Suprapubic skin (tissue), 4 donors: ENCODE data around the gene MAML2. TPM values are rescaled to one million over a fixed set of nuclear protein-coding genes. Genes with fewer than 3 reads are reported as not detected.

ENCODE experiments used
- DNase-seq, 2 donors: peaks; one replicate each; pipeline ENCODE4 v3.0.0-alpha.2; 2019; ENCODE audit warnings: low spot score in 2 of 2
- H3K27ac ChIP-seq: fragments of 200-600 bp; sonication (generic); one replicate; pipeline ENCODE4 v1.5.1; 2019
- H3K27me3 ChIP-seq: fragments of 200-600 bp; sonication (generic); one replicate; pipeline ENCODE4 v1.5.1; 2019
- H3K36me3 ChIP-seq: fragments of 200-600 bp; sonication (generic); one replicate; pipeline ENCODE4 v1.5.1; 2019
- H3K4me1 ChIP-seq: fragments of 200-600 bp; sonication (generic); one replicate; pipeline ENCODE4 v1.5.1; 2019
- H3K4me3 ChIP-seq: fragments of 200-600 bp; sonication (generic); one replicate; pipeline ENCODE4 v1.5.1; 2019; ENCODE audit warnings: mild to moderate bottlenecking
- H3K9me3 ChIP-seq: fragments of 200-600 bp; sonication (generic); one replicate; pipeline ENCODE4 v1.5.1; 2019
- EP300 ChIP-seq: sonication (generic); formaldehyde crosslinking; IDR thresholded peaks from one replicate; pipeline ENCODE4 v1.6.1; 2017; ENCODE audit warnings: antibody characterized with exemption
- POLR2A ChIP-seq, 2 donors: fragments of 450-650 bp; IDR thresholded peaks; one replicate each; pipeline ENCODE4 v1.6.1; 2017; ENCODE audit warnings: antibody characterized with exemption in 2 of 2, mild to moderate bottlenecking in 2 of 2, moderate library complexity in 2 of 2
- POLR2AphosphoS5 ChIP-seq, 3 donors: sonication (generic); formaldehyde crosslinking; IDR thresholded peaks; one replicate each; pipeline ENCODE4 v1.6.1; 2017; ENCODE audit warnings: antibody characterized with exemption in 3 of 3
- WGBS: methylation state at CpG from one replicate; pipeline ENCODE4 v1.1.5; 2018; 5-methylcytosine and 5-hydroxymethylcytosine counted together
- total RNA-seq, 4 donors: library from RNA; depleted of rRNA; stranded (reverse); fragments of >200 nt; gene quantifications; one replicate each; pipeline ENCODE4 v1.1.0, GENCODE V29; 2016
- TF ChIP-seq, protein P1 (sequence below), 2 donors: fragments of 200-600 bp in 1 of 2; fragments of 450-650 bp in 1 of 2; sonication (generic) in 1 of 2; IDR thresholded peaks; one replicate each; pipeline ENCODE4 v1.5.1; 2016 to 2019; ENCODE audit warnings: antibody characterized with exemption in 2 of 2, mild to moderate bottlenecking in 1 of 2, moderate library complexity in 1 of 2

The MAML2 gene
- total RNA-seq, 4 donors from 2014 or later: 24.9 to 44.4 (median 30.9) TPM

GRCh38 chr11:96367342-96367741 lies 24.3 kb upstream of the MAML2 start:
- Histone ChIP-seq H3K36me3 (peaks cover 39% of the 10 kb centered on the region), H3K4me3 (no peak overlapping the region), H3K4me1 (no peaks in the 10 kb centered on the region), H3K27me3 (no peaks in the 10 kb centered on the region), H3K27ac (no peak overlapping the region), H3K9me3 (no peaks in the 10 kb centered on the region)
- no peak for TF ChIP-seq POLR2AphosphoS5 (IDR thresholded peaks at IDR 0.05)
- 92% methylated on average over 2 of the region's 2 CpGs for WGBS
- no peak for DNase-seq

DNA sequence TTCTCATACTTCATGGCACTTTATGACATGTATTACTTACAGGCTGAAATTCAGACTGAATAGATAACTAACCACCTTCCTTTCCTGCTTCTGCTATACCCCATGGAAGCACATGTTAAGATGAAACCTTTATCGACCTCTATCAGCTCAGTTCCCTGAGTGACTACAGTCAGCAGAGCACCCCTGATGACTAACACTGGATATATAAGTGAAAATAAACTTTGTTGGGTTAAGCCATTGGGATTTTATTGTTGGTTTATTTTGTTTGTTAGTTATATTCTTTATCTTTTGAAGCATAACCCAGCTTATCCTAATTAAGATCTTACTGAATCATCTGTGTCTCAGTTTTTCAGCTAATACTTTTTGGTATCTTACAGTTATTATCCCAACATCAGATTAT lies 23.0 kb upstream of the MAML2 start:
- WGBS: 97% methylated on average over 1 of the region's 1 CpG
- H3K9me3 ChIP-seq: no peaks in the 10 kb centered on the region
- no peak overlapping the region for H3K4me3 ChIP-seq
- H3K27me3 ChIP-seq: no peaks in the 10 kb centered on the region
- H3K27ac ChIP-seq: no peak overlapping the region
- TF ChIP-seq POLR2A (IDR thresholded peaks at IDR 0.05) (no peak), EP300 (no peak), POLR2AphosphoS5 (IDR thresholded peaks at IDR 0.05) (no peak)
- TF ChIP-seq, protein P1, sequence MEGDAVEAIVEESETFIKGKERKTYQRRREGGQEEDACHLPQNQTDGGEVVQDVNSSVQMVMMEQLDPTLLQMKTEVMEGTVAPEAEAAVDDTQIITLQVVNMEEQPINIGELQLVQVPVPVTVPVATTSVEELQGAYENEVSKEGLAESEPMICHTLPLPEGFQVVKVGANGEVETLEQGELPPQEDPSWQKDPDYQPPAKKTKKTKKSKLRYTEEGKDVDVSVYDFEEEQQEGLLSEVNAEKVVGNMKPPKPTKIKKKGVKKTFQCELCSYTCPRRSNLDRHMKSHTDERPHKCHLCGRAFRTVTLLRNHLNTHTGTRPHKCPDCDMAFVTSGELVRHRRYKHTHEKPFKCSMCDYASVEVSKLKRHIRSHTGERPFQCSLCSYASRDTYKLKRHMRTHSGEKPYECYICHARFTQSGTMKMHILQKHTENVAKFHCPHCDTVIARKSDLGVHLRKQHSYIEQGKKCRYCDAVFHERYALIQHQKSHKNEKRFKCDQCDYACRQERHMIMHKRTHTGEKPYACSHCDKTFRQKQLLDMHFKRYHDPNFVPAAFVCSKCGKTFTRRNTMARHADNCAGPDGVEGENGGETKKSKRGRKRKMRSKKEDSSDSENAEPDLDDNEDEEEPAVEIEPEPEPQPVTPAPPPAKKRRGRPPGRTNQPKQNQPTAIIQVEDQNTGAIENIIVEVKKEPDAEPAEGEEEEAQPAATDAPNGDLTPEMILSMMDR (IDR thresholded peaks at IDR 0.05): no peak
- no peak for DNase-seq
- no peaks in the 10 kb centered on the region for H3K4me1 ChIP-seq
- peaks cover 30% of the 10 kb centered on the region for H3K36me3 ChIP-seq

GRCh38 chr11:96365493-96365892 lies 22.5 kb upstream of the MAML2 start:
- no peak overlapping the region for H3K4me3 ChIP-seq
- H3K4me1 ChIP-seq: no peaks in the 10 kb centered on the region
- 63% methylated on average over 1 of the region's 1 CpG for WGBS
- H3K36me3 ChIP-seq: peaks cover 25% of the 10 kb centered on the region
- no peak for DNase-seq
- H3K27ac ChIP-seq: no peak overlapping the region
- H3K9me3 ChIP-seq: no peaks in the 10 kb centered on the region
- no peak for TF ChIP-seq POLR2A (IDR thresholded peaks at IDR 0.05)
- TF ChIP-seq, protein P1 (IDR thresholded peaks at IDR 0.05): no peak
- TF ChIP-seq EP300: no peak
- TF ChIP-seq POLR2AphosphoS5 (IDR thresholded peaks at IDR 0.05): no peak
- no peaks in the 10 kb centered on the region for H3K27me3 ChIP-seq

DNA sequence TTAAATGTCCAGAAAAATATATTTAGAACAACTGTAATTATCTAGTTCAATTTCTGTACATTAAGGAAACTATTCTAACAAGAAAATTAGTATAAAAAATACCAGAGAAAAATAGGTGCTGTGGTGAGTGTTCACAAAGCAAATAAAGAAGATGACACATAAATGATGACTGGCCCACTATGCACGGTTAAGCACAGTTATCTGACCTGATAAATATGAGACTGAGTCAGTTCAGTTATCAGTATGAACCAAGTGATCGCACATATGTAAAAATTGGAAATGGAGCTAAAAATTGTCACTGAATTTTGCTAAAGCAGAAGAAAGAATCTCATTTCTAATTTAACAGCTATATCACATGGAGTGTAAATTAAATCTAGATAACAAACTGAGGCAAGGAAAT lies 18.8 kb upstream of the MAML2 start:
- Histone ChIP-seq H3K9me3 (no peaks in the 10 kb centered on the region), H3K27ac (no peak overlapping the region), H3K4me1 (no peaks in the 10 kb centered on the region), H3K36me3 (peaks cover 34% of the 10 kb centered on the region), H3K4me3 (no peak overlapping the region), H3K27me3 (no peaks in the 10 kb centered on the region)
- 92% methylated on average over 2 of the region's 2 CpGs for WGBS
- TF ChIP-seq, protein P1 (IDR thresholded peaks at IDR 0.05): no peak
- TF ChIP-seq POLR2AphosphoS5 (IDR thresholded peaks at IDR 0.05) (no peak), POLR2A (IDR thresholded peaks at IDR 0.05) (no peak)
- DNase-seq: no peak

DNA sequence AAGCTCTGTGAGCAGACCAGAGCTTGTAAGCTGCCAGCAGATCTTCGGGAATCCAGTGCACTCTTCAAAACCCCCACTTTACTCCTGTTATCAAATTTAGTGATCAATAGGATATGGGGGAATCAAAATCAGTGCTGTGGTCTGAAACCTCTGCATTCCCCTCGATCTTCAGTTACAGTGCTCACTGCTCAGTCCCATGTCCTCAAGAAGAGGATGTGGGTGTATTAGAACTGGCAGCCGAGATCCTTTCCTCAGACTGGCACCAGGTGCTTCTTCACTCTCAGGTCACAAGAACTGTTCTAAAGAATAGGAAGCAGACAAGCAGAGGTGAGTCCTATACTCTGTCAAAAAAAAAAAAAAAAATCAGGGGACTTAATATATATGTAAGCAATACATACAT lies 15.3 kb upstream of the MAML2 start:
- Histone ChIP-seq H3K9me3 (no peaks in the 10 kb centered on the region), H3K4me3 (no peak overlapping the region), H3K27me3 (no peaks in the 10 kb centered on the region), H3K27ac (no peak overlapping the region), H3K4me1 (no peaks in the 10 kb centered on the region), H3K36me3 (peaks cover 36% of the 10 kb centered on the region)
- TF ChIP-seq POLR2AphosphoS5 (IDR thresholded peaks at IDR 0.05): no peak
- TF ChIP-seq EP300: no peak
- no peak for TF ChIP-seq POLR2A (IDR thresholded peaks at IDR 0.05)
- TF ChIP-seq, protein P1 (IDR thresholded peaks at IDR 0.05): no peak
- 90% methylated on average over 3 of the region's 3 CpGs for WGBS
- no peak for DNase-seq

DNA sequence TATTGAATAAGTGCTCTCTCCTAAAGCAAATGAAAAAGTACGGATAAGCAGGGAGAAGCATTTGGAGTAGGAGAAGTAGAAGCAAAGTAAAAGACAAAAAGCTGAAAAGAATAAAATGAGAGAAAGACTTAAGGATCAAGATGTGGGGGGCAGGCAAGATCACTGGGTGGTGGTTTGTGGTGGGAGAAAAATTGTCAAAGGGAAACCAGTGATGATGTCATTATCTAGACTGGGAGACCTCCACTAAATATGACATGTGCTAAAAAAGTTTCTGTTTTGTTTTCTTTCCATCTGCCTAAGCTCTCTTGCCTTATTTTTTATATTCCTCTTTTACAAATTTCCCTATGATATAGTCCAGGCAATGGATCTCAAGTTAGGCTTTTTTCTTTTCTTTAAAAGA lies 14.8 kb upstream of the MAML2 start:
- 96% methylated on average over 1 of the region's 1 CpG for WGBS
- H3K36me3 ChIP-seq: peaks cover 36% of the 10 kb centered on the region

More for the DNA sequence above, 14.8 kb upstream of the MAML2 start:
- no peak for TF ChIP-seq EP300
- TF ChIP-seq, protein P1 (IDR thresholded peaks at IDR 0.05): no peak
- no peak for TF ChIP-seq POLR2AphosphoS5 (IDR thresholded peaks at IDR 0.05)
- TF ChIP-seq POLR2A (IDR thresholded peaks at IDR 0.05): no peak
- Histone ChIP-seq H3K4me3 (no peak overlapping the region), H3K9me3 (no peaks in the 10 kb centered on the region), H3K4me1 (no peaks in the 10 kb centered on the region), H3K27ac (no peak overlapping the region), H3K27me3 (no peaks in the 10 kb centered on the region)
- no peak for DNase-seq
